K562 (cell line): ENCODE measurements around the gene ELL3. TPM values are rescaled to one million over a fixed set of nuclear protein-coding genes. Genes with fewer than 3 reads are reported as not detected.

ENCODE experiments used
- CBX8 ChIP-seq: fragments of 200-600 bp; sonication (generic); IDR thresholded peaks from 2 replicates; pipeline ENCODE4 v1.6.1; 2012; ENCODE audit warnings: borderline replicate concordance, mixed run types, low read depth, mild to moderate bottlenecking, moderate library complexity, mixed read lengths, low read length, control low read depth, inconsistent platforms; ENCODE audit not compliant: poor library complexity, severe bottlenecking; ENCODE audit errors: extremely low read depth
- DMBX1 ChIP-seq: fragments of 250-450 bp; sonication (Bioruptor Pico); IDR thresholded peaks from 2 replicates; pipeline ENCODE4 v1.8.0; 2022; ENCODE audit warnings: inconsistent platforms, mild to moderate bottlenecking, moderate library complexity, borderline replicate concordance
- DNMT1 ChIP-seq: fragments of 450-650 bp; IDR thresholded peaks from 2 replicates; pipeline ENCODE4 v1.6.1; 2016; ENCODE audit warnings: antibody characterized with exemption, mild to moderate bottlenecking
- ELF1 ChIP-seq: fragments of 200-800 bp; sonication (Bioruptor generic); IDR thresholded peaks from 2 replicates; pipeline ENCODE4 v1.6.1; 2016; ENCODE audit warnings: missing genetic modification characterization, missing compliant biosample characterization
- ELF4 ChIP-seq: fragments of 450-650 bp; formaldehyde crosslinking; IDR thresholded peaks from 2 replicates; pipeline ENCODE4 v1.4.0; 2022; ENCODE audit warnings: missing genetic modification characterization
- HDAC6 ChIP-seq: IDR thresholded peaks from 2 replicates; pipeline ENCODE4 v1.6.1; 2012; ENCODE audit warnings: low read depth, mild to moderate bottlenecking, control low read depth, inconsistent platforms, low read length, moderate library complexity
- HEY1 ChIP-seq: fragments of 250-450 bp; sonication (Bioruptor Pico); IDR thresholded peaks from 2 replicates; pipeline ENCODE4 v1.5.0; 2020; ENCODE audit warnings: mild to moderate bottlenecking, moderate library complexity, borderline replicate concordance
- HOMEZ ChIP-seq: fragments of 250-450 bp; sonication (Bioruptor Pico); IDR thresholded peaks from 2 replicates; pipeline ENCODE4 v1.4.0; 2020; ENCODE audit warnings: mild to moderate bottlenecking, moderate library complexity
- IFI16 ChIP-seq: fragments of 250-450 bp; sonication (Bioruptor Pico); IDR thresholded peaks from 2 replicates; pipeline ENCODE4 v2.1.2; 2022; ENCODE audit warnings: mild to moderate bottlenecking, inconsistent platforms
- JUNB ChIP-seq: fragments of 450-650 bp; formaldehyde crosslinking; conservative IDR thresholded peaks from 2 replicates; pipeline ENCODE4 v1.4.0; 2020; ENCODE audit warnings: mild to moderate bottlenecking
- JUND ChIP-seq, 2 experiments: IDR thresholded peaks; 2 replicates in 1 of 2; 3 replicates in 1 of 2; pipeline ENCODE4 v1.6.1; 2011; ENCODE audit warnings: borderline replicate concordance in 2 of 2, low read depth in 2 of 2, low read length in 2 of 2, improper control_type of control experiment in 1 of 2, missing biosample characterization in 1 of 2, missing genetic modification characterization in 1 of 2, missing genetic modification reagents in 1 of 2
- PURB ChIP-seq: sonication (generic); formaldehyde crosslinking; IDR thresholded peaks from 2 replicates; pipeline ENCODE4 v1.9.0; 2021; ENCODE audit warnings: low read depth, mild to moderate bottlenecking, missing genetic modification reagents
- RCOR1 ChIP-seq, 2 experiments: IDR thresholded peaks; 2 replicates each; pipeline ENCODE4 v1.6.1; 2012; ENCODE audit warnings: low read depth in 2 of 2, low read length in 2 of 2, borderline replicate concordance in 1 of 2, improper control_type of control experiment in 1 of 2
- SNIP1 ChIP-seq: fragments of 450-650 bp; IDR thresholded peaks from 2 replicates; pipeline ENCODE4 v1.7.1; 2017; ENCODE audit warnings: low read depth, mild to moderate bottlenecking
- TAF7 ChIP-seq: fragments of 450-650 bp; IDR thresholded peaks from 2 replicates; pipeline ENCODE4 v1.6.1; 2016; ENCODE audit warnings: missing genetic modification characterization, missing compliant biosample characterization
- TCF7 ChIP-seq: sonication (generic); IDR thresholded peaks from 2 replicates; pipeline ENCODE4 v1.6.1; 2016; ENCODE audit warnings: antibody characterized with exemption, borderline replicate concordance
- U2AF1 ChIP-seq: fragments of 200-400 bp; formaldehyde crosslinking; optimal IDR thresholded peaks from 2 replicates; pipeline ENCODE3; 2017; ENCODE audit warnings: mild to moderate bottlenecking, low read depth, low read length, moderate library complexity
- WHSC1 ChIP-seq: IDR thresholded peaks from one replicate; pipeline ENCODE4 v1.6.1; 2012; ENCODE audit warnings: low read length, control low read depth, inconsistent platforms
- XRCC4 ChIP-seq: IDR thresholded peaks from one replicate; pipeline ENCODE4 v1.6.1; 2011; ENCODE audit not compliant: insufficient read depth, insufficient read length; ENCODE audit errors: extremely low read depth
- YY1 ChIP-seq, 3 experiments: IDR thresholded peaks; 2 replicates each; pipeline ENCODE4 v1.6.1; 2011; ENCODE audit warnings: low read length in 2 of 3, mild to moderate bottlenecking in 2 of 3, moderate library complexity in 2 of 3, borderline replicate concordance in 1 of 3, control low read depth in 1 of 3, low read depth in 1 of 3; ENCODE audit not compliant: insufficient read depth in 3 of 3, insufficient replicate concordance in 2 of 3, control insufficient read depth in 1 of 3, insufficient read length in 1 of 3; ENCODE audit errors: extremely low read depth in 1 of 3
- ZNF212 ChIP-seq: fragments of 450-650 bp; formaldehyde crosslinking; IDR thresholded peaks from 2 replicates; pipeline ENCODE4 v1.4.0; 2020; ENCODE audit warnings: mild to moderate bottlenecking
- ZNF239 ChIP-seq: fragments of 250-450 bp; sonication (Bioruptor Pico); IDR thresholded peaks from 2 replicates; pipeline ENCODE4 v1.4.0; 2020; ENCODE audit warnings: mild to moderate bottlenecking
- ZNF408 ChIP-seq: fragments of 250-450 bp; sonication (Bioruptor Pico); IDR thresholded peaks from 2 replicates; pipeline ENCODE4 v1.4.0; 2020; ENCODE audit warnings: low read depth, mild to moderate bottlenecking, moderate library complexity
- ZNF583 ChIP-seq: fragments of 250-450 bp; sonication (Bioruptor Pico); IDR thresholded peaks from 2 replicates; pipeline ENCODE4 v1.4.0; 2020
- polyA plus RNA-seq, 8 experiments: library from polyadenylated mRNA; depleted of rRNA in 4 of 8; stranded (reverse) in 5 of 8; unstranded in 3 of 8; fragments of >200 nt; fragmentation: Nextera tagmentation in 2 of 8; fragmentation: Illumina TruSeq in 1 of 8; extraction: Ambion mirVana in 2 of 8; extraction: Trizol in 1 of 8; gene quantifications; 2 replicates each; pipeline versions ENCODE4 v1.2.1 to v1.2.3, GENCODE V29; 2011 to 2014; ENCODE audit warnings: inconsistent platforms in 1 of 8, missing spikeins in 1 of 8
- total RNA-seq, 7 experiments: library from RNA; depleted of rRNA in 6 of 7; stranded (reverse); fragments of >200 nt in 6 of 7; fragmentation: Illumina TruSeq in 2 of 7; extraction: Trizol in 2 of 7; gene quantifications; 2 replicates each; pipeline versions ENCODE4 v1.2.1 to v1.2.3, GENCODE V29; 2011 to 2021; ENCODE audit warnings: low replicate concordance in 1 of 7
- TF ChIP-seq, protein P1 (sequence below): fragments of 450-650 bp; IDR thresholded peaks from 2 replicates; pipeline ENCODE4 v1.7.0; 2016; ENCODE audit warnings: borderline replicate concordance

Gene ELL3
- total and polyA plus RNA-seq, 9 of the 15 experiments (the other 6 are each of a cell fraction or from before 2014, with no cell fraction given) = 0.80 to 5.2 (median 2.6) TPM

- no peak for TF ChIP-seq SNIP1
- TF ChIP-seq HDAC6 = no peak
- TF ChIP-seq HEY1 = no peak
- TF ChIP-seq ZNF583 = no peak
- TF ChIP-seq ZNF239 = no peak
- no peak for TF ChIP-seq RCOR1 (IDR thresholded peaks at IDR 0.05; ENCODE audit: borderline replicate concordance in 1 of 2, low read depth in 2 of 2, low read length in 2 of 2)
- no peak for TF ChIP-seq XRCC4
- no peak for TF ChIP-seq IFI16 (CRISPR knock-in tag)
- no peak for TF ChIP-seq HOMEZ (CRISPR knock-in tag)
- TF ChIP-seq, protein P1, sequence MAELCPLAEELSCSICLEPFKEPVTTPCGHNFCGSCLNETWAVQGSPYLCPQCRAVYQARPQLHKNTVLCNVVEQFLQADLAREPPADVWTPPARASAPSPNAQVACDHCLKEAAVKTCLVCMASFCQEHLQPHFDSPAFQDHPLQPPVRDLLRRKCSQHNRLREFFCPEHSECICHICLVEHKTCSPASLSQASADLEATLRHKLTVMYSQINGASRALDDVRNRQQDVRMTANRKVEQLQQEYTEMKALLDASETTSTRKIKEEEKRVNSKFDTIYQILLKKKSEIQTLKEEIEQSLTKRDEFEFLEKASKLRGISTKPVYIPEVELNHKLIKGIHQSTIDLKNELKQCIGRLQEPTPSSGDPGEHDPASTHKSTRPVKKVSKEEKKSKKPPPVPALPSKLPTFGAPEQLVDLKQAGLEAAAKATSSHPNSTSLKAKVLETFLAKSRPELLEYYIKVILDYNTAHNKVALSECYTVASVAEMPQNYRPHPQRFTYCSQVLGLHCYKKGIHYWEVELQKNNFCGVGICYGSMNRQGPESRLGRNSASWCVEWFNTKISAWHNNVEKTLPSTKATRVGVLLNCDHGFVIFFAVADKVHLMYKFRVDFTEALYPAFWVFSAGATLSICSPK = no peak
- TF ChIP-seq ZNF212 (CRISPR knock-in tag) = no peak
- no peak for TF ChIP-seq DMBX1 (CRISPR knock-in tag)
- TF ChIP-seq YY1 (IDR thresholded peaks at IDR 0.05; ENCODE audit: borderline replicate concordance in 1 of 3, control insufficient read depth in 1 of 3, extremely low read depth in 1 of 3, insufficient read depth in 3 of 3, insufficient read length in 1 of 3, insufficient replicate concordance in 2 of 3, low read depth in 1 of 3, low read length in 2 of 3) = peak; percentile 53 to 91 (median 90)
- TF ChIP-seq ZNF408 = no peak
- TF ChIP-seq ELF4 (CRISPR knock-in tag) = peak; percentile 37; the same call in 1 of the 2 replicates
- no peak for TF ChIP-seq TCF7
- peak; percentile 73 for TF ChIP-seq ELF1 (tag)
- TF ChIP-seq DNMT1 = peak; percentile 100
- peak; percentile 84 for TF ChIP-seq TAF7 (tag)
- TF ChIP-seq CBX8 = no peak
- no peak for TF ChIP-seq WHSC1
- TF ChIP-seq U2AF1 = no peak
- no peak for TF ChIP-seq PURB (CRISPR knock-in tag)
- TF ChIP-seq JUNB = 0 out of 2 replicates have a peak, but pooled peaks have one; percentile 24
- TF ChIP-seq JUND (IDR thresholded peaks at IDR 0.05; ENCODE audit: borderline replicate concordance, low read depth, low read length) = no peak
- TF ChIP-seq JUND (tag; IDR thresholded peaks at IDR 0.05; ENCODE audit: borderline replicate concordance, low read depth, low read length) = no peak; the same call in 2 of the 3 replicates
Observed at GRCh38 chr15:43800286-43801141, 23.7 kb upstream of the ELL3 start, which contains the start of gene HYPK (continued).
